GM19397 (cell line): Measurements from ENCODE around the gene LTB.

ENCODE experiments used
- ATAC-seq: cut with Tn5 transposase; IDR thresholded peaks from one replicate; pipeline ENCODE4 v1.9.1; 2021; ENCODE audit warnings: mild to moderate bottlenecking, moderate library complexity; ENCODE audit not compliant: unreplicated experiment

The LTB gene

GRCh38 chr6:31531771-31532643 is 50.2 kb downstream of the LTB start:
- ATAC-seq = no peak

GRCh38 chr6:31531162-31531561 is 51.1 kb downstream of the LTB start:
- no peak for ATAC-seq

- ATAC-seq = no peak
Observed at GRCh38 chr6:31530659-31531058, 51.6 kb downstream of the LTB start.
